Epithelial cell of proximal tubule (primary cell): ENCODE measurements around the gene DHX29. TPM values are rescaled to one million over a fixed set of nuclear protein-coding genes. Genes with fewer than 3 reads are reported as not detected.

Experiments
- DNase-seq: peaks from one replicate; pipeline ENCODE4 v3.0.0-alpha.2; 2011; ENCODE audit warnings: low read depth
- H3K4me3 ChIP-seq: 2 replicates; pipeline ENCODE4 v1.5.1; 2011; ENCODE audit warnings: low read depth, mild to moderate bottlenecking, low read length
- CTCF ChIP-seq: conservative IDR thresholded peaks from 2 replicates; pipeline ENCODE4 v1.5.1; 2012; ENCODE audit warnings: low read depth, mild to moderate bottlenecking, low read length
- total RNA-seq: library from RNA; depleted of rRNA; stranded (reverse); fragments of >200 nt; gene quantifications from 2 replicates; pipeline ENCODE4 v1.2.3, GENCODE V29; 2015

DHX29 gene
- total RNA-seq, 1 donor from 2014 or later, result 17.1 TPM

- H3K4me3 ChIP-seq, result no peak overlapping the region
- no peak for DNase-seq
- no peak for TF ChIP-seq CTCF
Measured at GRCh38 chr5:55316289-55316688, 8.8 kb upstream of the DHX29 start.

- no peak for TF ChIP-seq CTCF
- no peak overlapping the region for H3K4me3 ChIP-seq
- DNase-seq, result no peak
Measured at GRCh38 chr5:55313870-55314617, 6.5 kb upstream of the DHX29 start.

GRCh38 chr5:55308254-55308836, 851 bp upstream of the DHX29 start:
- peak; percentile 21 for TF ChIP-seq CTCF
- no peak for DNase-seq
- H3K4me3 ChIP-seq, result peak overlapping the region; percentile 93

GRCh38 chr5:55306641-55307382, 682 bp downstream of the DHX29 start:
- DNase-seq, result no peak
- H3K4me3 ChIP-seq, result peak overlapping the region; percentile 93
- no peak for TF ChIP-seq CTCF

GRCh38 chr5:55305345-55305744, 2.1 kb downstream of the DHX29 start:
- no peak for TF ChIP-seq CTCF
- peak overlapping the region; percentile 93 for H3K4me3 ChIP-seq
- no peak for DNase-seq

GRCh38 chr5:55304584-55304983, 2.9 kb downstream of the DHX29 start:
- H3K4me3 ChIP-seq, result no peak overlapping the region
- DNase-seq, result no peak
- no peak for TF ChIP-seq CTCF
